GM19463 (cell line): ENCODE results near the gene ATF6.

Source experiments
- ATAC-seq: cut with Tn5 transposase; IDR thresholded peaks from one replicate; pipeline ENCODE4 v1.9.1; 2021; ENCODE audit warnings: mild to moderate bottlenecking, moderate library complexity; ENCODE audit not compliant: unreplicated experiment

ATF6 gene

GRCh38 chr1:161989786-161990185 is 223.7 kb downstream of the ATF6 start:
- no peak for ATAC-seq

- no peak for ATAC-seq
Measured at GRCh38 chr1:161993576-161993975, 227.5 kb downstream of the ATF6 start.

GRCh38 chr1:161994175-161994668 is 228.1 kb downstream of the ATF6 start:
- no peak for ATAC-seq

GRCh38 chr1:161997152-161997551 is 231.0 kb downstream of the ATF6 start:
- ATAC-seq = no peak

- no peak for ATAC-seq
Measured at GRCh38 chr1:161998811-161999210, 232.7 kb downstream of the ATF6 start.

GRCh38 chr1:161999301-162000052 is 233.4 kb downstream of the ATF6 start:
- ATAC-seq = no peak

- no peak for ATAC-seq
Measured at GRCh38 chr1:162000053-162000420, 233.9 kb downstream of the ATF6 start.

GRCh38 chr1:162003061-162003829 is 237.1 kb downstream of the ATF6 start:
- no peak for ATAC-seq

GRCh38 chr1:162003830-162004215 is 237.7 kb downstream of the ATF6 start:
- ATAC-seq = no peak

GRCh38 chr1:162004441-162004950 is 238.4 kb downstream of the ATF6 start:
- ATAC-seq = no peak

- ATAC-seq = no peak
Measured at GRCh38 chr1:162006081-162006480, 240.0 kb downstream of the ATF6 start.

GRCh38 chr1:162007466-162007865 is 241.3 kb downstream of the ATF6 start:
- ATAC-seq = no peak

GRCh38 chr1:162008799-162009198 is 242.7 kb downstream of the ATF6 start:
- no peak for ATAC-seq

- ATAC-seq = no peak
Measured at GRCh38 chr1:162009501-162010174, 243.5 kb downstream of the ATF6 start.

- ATAC-seq = no peak
Measured at GRCh38 chr1:162010175-162010506, 244.0 kb downstream of the ATF6 start.

- ATAC-seq = no peak
Measured at GRCh38 chr1:162011337-162012012, 245.4 kb downstream of the ATF6 start.

- ATAC-seq = no peak
Measured at GRCh38 chr1:162013289-162013688, 247.2 kb downstream of the ATF6 start.
